NCI-H146 (cell line): ENCODE data around the gene TBC1D1.

ENCODE experiments used
- DNase-seq: peaks from one replicate; lab custom pipeline; 2025; lab: John Stamatoyannopoulos, UW

Gene TBC1D1

GRCh38 chr4:38125816-38126215 is 234.9 kb downstream of the TBC1D1 start:
- DNase-seq, result no peak

- peak; percentile 85 for DNase-seq
These were observed 237.9 kb downstream of the TBC1D1 start for GRCh38 chr4:38128478-38129459.

GRCh38 chr4:38129460-38130227 is 238.8 kb downstream of the TBC1D1 start:
- DNase-seq, result no peak

- DNase-seq, result no peak
These were observed 240.0 kb downstream of the TBC1D1 start for GRCh38 chr4:38130884-38131283.

GRCh38 chr4:38131371-38132091 is 240.6 kb downstream of the TBC1D1 start:
- peak; percentile 35 for DNase-seq

- no peak for DNase-seq
These were observed 241.3 kb downstream of the TBC1D1 start for GRCh38 chr4:38132107-38132673.

GRCh38 chr4:38132843-38133662 is 242.2 kb downstream of the TBC1D1 start:
- DNase-seq, result no peak

GRCh38 chr4:38133711-38134480 is 243.0 kb downstream of the TBC1D1 start:
- DNase-seq, result no peak

GRCh38 chr4:38135201-38135600 is 244.3 kb downstream of the TBC1D1 start:
- DNase-seq, result no peak

GRCh38 chr4:38136604-38137003 is 245.7 kb downstream of the TBC1D1 start:
- no peak for DNase-seq

- no peak for DNase-seq
These were observed 246.2 kb downstream of the TBC1D1 start for GRCh38 chr4:38137080-38137479.

- no peak for DNase-seq
These were observed 247.5 kb downstream of the TBC1D1 start for GRCh38 chr4:38138363-38138762.

GRCh38 chr4:38139187-38139586 is 248.3 kb downstream of the TBC1D1 start:
- no peak for DNase-seq

GRCh38 chr4:38140643-38141203 is 249.8 kb downstream of the TBC1D1 start:
- DNase-seq, result no peak

GRCh38 chr4:38141808-38142500 is 251.1 kb downstream of the TBC1D1 start:
- no peak for DNase-seq

- no peak for DNase-seq
These were observed 253.1 kb downstream of the TBC1D1 start for GRCh38 chr4:38144031-38144430.

- no peak for DNase-seq
These were observed 254.3 kb downstream of the TBC1D1 start for GRCh38 chr4:38145033-38145678.

- DNase-seq, result no peak
These were observed 254.9 kb downstream of the TBC1D1 start for GRCh38 chr4:38145741-38146140.

GRCh38 chr4:38146383-38146782 is 255.5 kb downstream of the TBC1D1 start:
- DNase-seq, result no peak
